Testis (tissue), 2 donors: ENCODE data around the gene TMSB4Y.

ENCODE experiments used
- CTCF ChIP-seq, 3 experiments: fragments of 450-650 bp in 2 of 3; fragments of 200-600 bp in 1 of 3; sonication (generic) in 1 of 3; IDR thresholded peaks; one replicate each; pipeline ENCODE4 v1.5.1; 2016 to 2019; ENCODE audit warnings: antibody characterized with exemption in 3 of 3, mild to moderate bottlenecking in 2 of 3, moderate library complexity in 1 of 3
- POLR2A ChIP-seq: fragments of 450-650 bp; IDR thresholded peaks from one replicate; pipeline ENCODE4 v1.6.1; 2017; ENCODE audit warnings: antibody characterized with exemption, mild to moderate bottlenecking, moderate library complexity

- TF ChIP-seq POLR2A (no peak), CTCF (IDR thresholded peaks at IDR 0.05) (no peak)
Measured at GRCh38 chrY:13718996-13719395, 15.3 kb downstream of the TMSB4Y start.
